HepG2 (cell line): ENCODE data around the gene MRPL38. TPM values are rescaled to one million over a fixed set of nuclear protein-coding genes. Genes with fewer than 3 reads are reported as not detected.
A peak's percentile ranks its signal among the peaks of the same experiment; 100 is the strongest.

Experiments used
- FLYWCH1 ChIP-seq: sonication (generic); formaldehyde crosslinking; IDR thresholded peaks from 2 replicates; pipeline ENCODE4 v1.8.1; 2023; ENCODE audit warnings: mild to moderate bottlenecking, missing genetic modification reagents
- HCFC1 ChIP-seq: fragments of 150-350 bp; IDR thresholded peaks from 2 replicates; pipeline ENCODE4 v1.6.1; 2014; ENCODE audit warnings: low read depth, low read length
- NPAS2 ChIP-seq: sonication (generic); formaldehyde crosslinking; IDR thresholded peaks from 2 replicates; pipeline ENCODE4 v1.8.0; 2022; ENCODE audit warnings: mild to moderate bottlenecking, missing genetic modification reagents, borderline replicate concordance
- NR1H2 ChIP-seq: sonication (generic); formaldehyde crosslinking; IDR thresholded peaks from 2 replicates; pipeline ENCODE4 v1.8.1; 2022; ENCODE audit warnings: low read depth, missing genetic modification reagents, borderline replicate concordance
- PATZ1 ChIP-seq: sonication (generic); formaldehyde crosslinking; IDR thresholded peaks from 2 replicates; pipeline ENCODE4 v1.4.0; 2020; ENCODE audit warnings: missing genetic modification reagents
- TFDP1 ChIP-seq: IDR thresholded peaks from 2 replicates; pipeline ENCODE4 v1.6.1; 2016; ENCODE audit warnings: missing compliant biosample characterization, missing genetic modification reagents, borderline replicate concordance
- THAP7 ChIP-seq: sonication (generic); formaldehyde crosslinking; IDR thresholded peaks from 2 replicates; pipeline ENCODE4 v1.8.1; 2023; ENCODE audit warnings: mild to moderate bottlenecking, missing genetic modification reagents
- ZNF572 ChIP-seq: sonication (generic); formaldehyde crosslinking; IDR thresholded peaks from 2 replicates; pipeline ENCODE4 v1.5.1; 2020; ENCODE audit warnings: mild to moderate bottlenecking, missing genetic modification reagents
- ZNF672 ChIP-seq: sonication (generic); formaldehyde crosslinking; IDR thresholded peaks from 2 replicates; pipeline ENCODE4 v1.8.1; 2022; ENCODE audit warnings: missing genetic modification reagents
- polyA plus RNA-seq, 8 experiments: library from polyadenylated mRNA; depleted of rRNA in 3 of 8; stranded (reverse) in 7 of 8; unstranded in 1 of 8; fragments of >200 nt; fragmentation: Illumina TruSeq in 4 of 8; extraction: Trizol in 4 of 8; gene quantifications; 2 replicates each; pipeline versions ENCODE4 v1.2.1 to v1.2.3, GENCODE V29; 2011 to 2016; ENCODE audit warnings: low read depth in 4 of 8, missing spikeins in 1 of 8, mixed read lengths in 1 of 8; ENCODE audit not compliant: insufficient read depth in 1 of 8
- total RNA-seq, 5 experiments: library from RNA; depleted of rRNA; stranded (reverse); fragments of >200 nt; fragmentation: Illumina TruSeq; extraction: Trizol; gene quantifications; 2 replicates each; pipeline ENCODE4 v1.2.3, GENCODE V29; 2016; ENCODE audit warnings: low read depth in 1 of 5
- TF ChIP-seq, protein P1 (sequence below): IDR thresholded peaks from 2 replicates; pipeline ENCODE4 v1.6.1; 2018; ENCODE audit warnings: missing genetic modification reagents, mild to moderate bottlenecking, missing compliant biosample characterization
- TF ChIP-seq, protein P2 (sequence below): IDR thresholded peaks from 2 replicates; pipeline ENCODE4 v1.6.1; 2016; ENCODE audit warnings: control low read depth
- TF ChIP-seq, protein P3 (sequence below), 2 experiments: fragments of 450-650 bp in 1 of 2; sonication (generic) in 1 of 2; formaldehyde crosslinking in 1 of 2; IDR thresholded peaks; 2 replicates each; pipeline versions ENCODE4 v1.6.1 to v1.8.0; 2016 to 2022; ENCODE audit warnings: antibody characterized with exemption in 1 of 2, mild to moderate bottlenecking in 1 of 2, missing genetic modification reagents in 1 of 2

MRPL38 gene
- total and polyA plus RNA-seq, 2 of the 13 experiments (the other 11 are each of a cell fraction or from before 2014, with no cell fraction given): 83.7 to 125 TPM

- TF ChIP-seq PATZ1 (CRISPR knock-in tag) (peak; percentile 67), NPAS2 (CRISPR knock-in tag) (no peak), TFDP1 (peak; percentile 84), FLYWCH1 (CRISPR knock-in tag) (no peak), ZNF672 (CRISPR knock-in tag) (no peak), HCFC1 (no peak), ZNF572 (CRISPR knock-in tag) (no peak), THAP7 (CRISPR knock-in tag) (no peak), NR1H2 (CRISPR knock-in tag) (no peak)
- TF ChIP-seq, protein P1, sequence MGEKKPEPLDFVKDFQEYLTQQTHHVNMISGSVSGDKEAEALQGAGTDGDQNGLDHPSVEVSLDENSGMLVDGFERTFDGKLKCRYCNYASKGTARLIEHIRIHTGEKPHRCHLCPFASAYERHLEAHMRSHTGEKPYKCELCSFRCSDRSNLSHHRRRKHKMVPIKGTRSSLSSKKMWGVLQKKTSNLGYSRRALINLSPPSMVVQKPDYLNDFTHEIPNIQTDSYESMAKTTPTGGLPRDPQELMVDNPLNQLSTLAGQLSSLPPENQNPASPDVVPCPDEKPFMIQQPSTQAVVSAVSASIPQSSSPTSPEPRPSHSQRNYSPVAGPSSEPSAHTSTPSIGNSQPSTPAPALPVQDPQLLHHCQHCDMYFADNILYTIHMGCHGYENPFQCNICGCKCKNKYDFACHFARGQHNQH (CRISPR knock-in tag): peak; percentile 78
- TF ChIP-seq, protein P2, sequence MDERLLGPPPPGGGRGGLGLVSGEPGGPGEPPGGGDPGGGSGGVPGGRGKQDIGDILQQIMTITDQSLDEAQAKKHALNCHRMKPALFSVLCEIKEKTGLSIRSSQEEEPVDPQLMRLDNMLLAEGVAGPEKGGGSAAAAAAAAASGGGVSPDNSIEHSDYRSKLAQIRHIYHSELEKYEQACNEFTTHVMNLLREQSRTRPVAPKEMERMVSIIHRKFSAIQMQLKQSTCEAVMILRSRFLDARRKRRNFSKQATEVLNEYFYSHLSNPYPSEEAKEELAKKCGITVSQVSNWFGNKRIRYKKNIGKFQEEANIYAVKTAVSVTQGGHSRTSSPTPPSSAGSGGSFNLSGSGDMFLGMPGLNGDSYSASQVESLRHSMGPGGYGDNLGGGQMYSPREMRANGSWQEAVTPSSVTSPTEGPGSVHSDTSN (CRISPR knock-in tag): no peak
- TF ChIP-seq, protein P3, sequence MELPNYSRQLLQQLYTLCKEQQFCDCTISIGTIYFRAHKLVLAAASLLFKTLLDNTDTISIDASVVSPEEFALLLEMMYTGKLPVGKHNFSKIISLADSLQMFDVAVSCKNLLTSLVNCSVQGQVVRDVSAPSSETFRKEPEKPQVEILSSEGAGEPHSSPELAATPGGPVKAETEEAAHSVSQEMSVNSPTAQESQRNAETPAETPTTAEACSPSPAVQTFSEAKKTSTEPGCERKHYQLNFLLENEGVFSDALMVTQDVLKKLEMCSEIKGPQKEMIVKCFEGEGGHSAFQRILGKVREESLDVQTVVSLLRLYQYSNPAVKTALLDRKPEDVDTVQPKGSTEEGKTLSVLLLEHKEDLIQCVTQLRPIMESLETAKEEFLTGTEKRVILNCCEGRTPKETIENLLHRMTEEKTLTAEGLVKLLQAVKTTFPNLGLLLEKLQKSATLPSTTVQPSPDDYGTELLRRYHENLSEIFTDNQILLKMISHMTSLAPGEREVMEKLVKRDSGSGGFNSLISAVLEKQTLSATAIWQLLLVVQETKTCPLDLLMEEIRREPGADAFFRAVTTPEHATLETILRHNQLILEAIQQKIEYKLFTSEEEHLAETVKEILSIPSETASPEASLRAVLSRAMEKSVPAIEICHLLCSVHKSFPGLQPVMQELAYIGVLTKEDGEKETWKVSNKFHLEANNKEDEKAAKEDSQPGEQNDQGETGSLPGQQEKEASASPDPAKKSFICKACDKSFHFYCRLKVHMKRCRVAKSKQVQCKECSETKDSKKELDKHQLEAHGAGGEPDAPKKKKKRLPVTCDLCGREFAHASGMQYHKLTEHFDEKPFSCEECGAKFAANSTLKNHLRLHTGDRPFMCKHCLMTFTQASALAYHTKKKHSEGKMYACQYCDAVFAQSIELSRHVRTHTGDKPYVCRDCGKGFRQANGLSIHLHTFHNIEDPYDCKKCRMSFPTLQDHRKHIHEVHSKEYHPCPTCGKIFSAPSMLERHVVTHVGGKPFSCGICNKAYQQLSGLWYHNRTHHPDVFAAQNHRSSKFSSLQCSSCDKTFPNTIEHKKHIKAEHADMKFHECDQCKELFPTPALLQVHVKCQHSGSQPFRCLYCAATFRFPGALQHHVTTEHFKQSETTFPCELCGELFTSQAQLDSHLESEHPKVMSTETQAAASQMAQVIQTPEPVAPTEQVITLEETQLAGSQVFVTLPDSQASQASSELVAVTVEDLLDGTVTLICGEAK (IDR thresholded peaks at IDR 0.05): no peak
- TF ChIP-seq, protein P3 (CRISPR knock-in tag; IDR thresholded peaks at IDR 0.05): peak; percentile 69; the same call in 1 of the 2 replicates
Measured at GRCh38 chr17:75869282-75870141, 35.2 kb downstream of the MRPL38 start (continued).
